Esophagus squamous epithelium (tissue), 4 donors: ENCODE results near the gene PEX26.

Experiments used
- POLR2A ChIP-seq, 4 donors: fragments of 450-650 bp; IDR thresholded peaks; one replicate each; pipeline ENCODE4 v1.6.1; 2017; ENCODE audit warnings: antibody characterized with exemption in 4 of 4, mild to moderate bottlenecking in 4 of 4, moderate library complexity in 3 of 4
- TF ChIP-seq, protein P1 (sequence below), 6 experiments: fragments of 450-650 bp in 4 of 6; fragments of 200-600 bp in 2 of 6; sonication (generic) in 2 of 6; IDR thresholded peaks; one replicate each; pipeline ENCODE4 v1.5.1; 2016 to 2019; ENCODE audit warnings: antibody characterized with exemption in 6 of 6, mild to moderate bottlenecking in 4 of 6, moderate library complexity in 4 of 6

DNA sequence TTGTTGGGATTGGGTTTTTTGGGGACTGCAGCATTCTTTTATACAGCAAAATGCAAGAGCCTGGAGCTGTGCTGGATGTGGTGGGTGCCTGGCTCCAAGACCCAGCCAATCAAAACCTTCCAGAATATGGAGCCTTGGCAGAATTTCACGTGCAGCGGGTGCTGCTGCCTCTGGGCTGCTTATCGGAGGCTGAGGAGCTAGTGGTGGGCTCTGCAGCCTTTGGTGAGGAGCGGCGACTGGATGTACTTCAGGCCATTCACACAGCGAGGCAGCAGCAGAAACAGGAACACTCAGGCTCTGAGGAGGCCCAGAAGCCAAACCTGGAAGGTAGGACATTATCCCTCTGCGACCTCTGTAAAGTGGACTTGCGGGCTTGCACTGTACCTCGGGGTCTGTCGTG, 5.6 kb downstream of the PEX26 start:
- TF ChIP-seq, protein P1, sequence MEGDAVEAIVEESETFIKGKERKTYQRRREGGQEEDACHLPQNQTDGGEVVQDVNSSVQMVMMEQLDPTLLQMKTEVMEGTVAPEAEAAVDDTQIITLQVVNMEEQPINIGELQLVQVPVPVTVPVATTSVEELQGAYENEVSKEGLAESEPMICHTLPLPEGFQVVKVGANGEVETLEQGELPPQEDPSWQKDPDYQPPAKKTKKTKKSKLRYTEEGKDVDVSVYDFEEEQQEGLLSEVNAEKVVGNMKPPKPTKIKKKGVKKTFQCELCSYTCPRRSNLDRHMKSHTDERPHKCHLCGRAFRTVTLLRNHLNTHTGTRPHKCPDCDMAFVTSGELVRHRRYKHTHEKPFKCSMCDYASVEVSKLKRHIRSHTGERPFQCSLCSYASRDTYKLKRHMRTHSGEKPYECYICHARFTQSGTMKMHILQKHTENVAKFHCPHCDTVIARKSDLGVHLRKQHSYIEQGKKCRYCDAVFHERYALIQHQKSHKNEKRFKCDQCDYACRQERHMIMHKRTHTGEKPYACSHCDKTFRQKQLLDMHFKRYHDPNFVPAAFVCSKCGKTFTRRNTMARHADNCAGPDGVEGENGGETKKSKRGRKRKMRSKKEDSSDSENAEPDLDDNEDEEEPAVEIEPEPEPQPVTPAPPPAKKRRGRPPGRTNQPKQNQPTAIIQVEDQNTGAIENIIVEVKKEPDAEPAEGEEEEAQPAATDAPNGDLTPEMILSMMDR (IDR thresholded peaks at IDR 0.05), result no peak
- no peak for TF ChIP-seq POLR2A (IDR thresholded peaks at IDR 0.05)
